GM18511 (cell line): ENCODE measurements around the gene TBCA.

Experiments used
- ATAC-seq: cut with Tn5 transposase; IDR thresholded peaks from one replicate; pipeline ENCODE4 v1.9.1; 2021; ENCODE audit warnings: mild to moderate bottlenecking, moderate library complexity; ENCODE audit not compliant: unreplicated experiment

TBCA gene, protein sequence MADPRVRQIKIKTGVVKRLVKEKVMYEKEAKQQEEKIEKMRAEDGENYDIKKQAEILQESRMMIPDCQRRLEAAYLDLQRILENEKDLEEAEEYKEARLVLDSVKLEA

DNA sequence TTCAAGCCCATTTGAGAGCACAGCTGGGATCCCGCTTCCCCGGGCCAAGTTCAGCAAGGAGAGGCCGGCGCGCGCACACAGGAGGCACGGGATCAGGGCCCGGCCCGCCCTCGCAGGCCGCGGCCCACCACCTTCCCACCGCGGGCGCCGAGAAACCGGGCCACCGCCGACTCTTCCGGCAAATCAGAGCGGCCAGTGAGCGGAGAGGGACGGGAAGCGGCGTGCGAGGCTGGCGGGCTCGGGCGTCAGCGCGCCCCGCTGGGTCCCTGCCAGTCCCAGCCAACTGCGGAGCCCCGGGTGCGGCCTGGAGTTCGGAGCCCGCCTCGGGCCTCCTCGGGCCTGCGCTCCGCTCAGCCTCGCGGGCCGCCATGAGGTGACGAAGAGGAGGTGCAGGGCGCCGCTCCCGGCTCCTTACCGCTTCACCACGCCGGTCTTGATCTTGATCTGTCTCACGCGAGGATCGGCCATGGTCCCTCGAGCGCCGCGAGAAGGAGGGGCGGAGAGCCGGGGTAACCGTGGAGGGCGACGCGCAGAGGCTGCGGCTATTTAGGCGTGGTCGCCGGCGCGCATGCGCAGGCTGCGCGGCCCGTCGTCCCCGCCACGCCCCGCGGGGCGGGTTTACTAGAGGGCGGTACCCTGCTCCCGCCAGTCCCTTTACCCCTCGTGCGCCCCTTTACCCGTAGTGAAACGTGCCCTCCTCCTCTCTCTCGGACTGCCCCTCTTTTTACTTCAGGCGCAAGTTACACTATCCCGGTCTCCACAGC lies at the start of gene TBCA:
TSS of gene TBCA (minus strand) at position 550 of the 764 bp plus-strand sequence. CDS start at position 468, 82 bp downstream.
- ATAC-seq: peak; percentile 89

DNA sequence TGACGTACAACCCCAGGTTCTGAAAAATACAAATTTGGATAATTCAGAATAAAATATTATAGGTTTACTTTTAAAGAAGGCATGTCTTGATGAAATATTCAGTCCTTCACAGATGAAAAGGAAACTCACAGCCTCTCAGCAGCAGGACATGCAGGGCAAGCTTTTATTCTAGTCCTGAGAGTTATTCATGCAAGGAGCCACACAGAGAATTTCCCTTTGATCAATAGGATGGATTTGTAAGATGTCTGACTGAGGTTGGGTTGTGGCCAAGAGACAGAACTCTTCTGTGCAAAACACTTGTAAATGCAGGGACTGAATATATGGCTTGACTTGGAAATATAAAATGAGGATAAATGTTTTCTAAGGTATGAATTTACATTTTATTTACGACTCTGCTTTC lies 48.8 kb upstream of the TBCA start:
- no peak for ATAC-seq

DNA sequence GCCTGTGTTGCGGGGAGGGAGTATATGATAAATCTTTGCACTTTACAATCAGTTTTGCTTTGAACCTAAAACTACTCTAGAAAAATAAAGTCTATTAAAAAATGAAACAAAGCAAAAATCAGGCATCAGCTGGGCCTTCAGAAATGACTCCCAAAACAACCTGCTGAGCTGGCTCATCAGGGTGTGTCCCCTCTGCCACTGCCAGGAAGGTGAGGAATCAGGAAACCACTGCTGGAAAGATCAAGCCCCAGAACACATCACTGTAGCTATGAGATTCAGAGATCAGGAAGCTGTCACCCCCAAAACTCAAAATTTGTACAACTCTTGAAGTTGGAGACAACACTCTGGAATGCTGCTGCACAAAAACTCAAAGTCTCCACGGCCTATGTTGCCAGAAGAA lies 40.5 kb upstream of the TBCA start:
- no peak for ATAC-seq

DNA sequence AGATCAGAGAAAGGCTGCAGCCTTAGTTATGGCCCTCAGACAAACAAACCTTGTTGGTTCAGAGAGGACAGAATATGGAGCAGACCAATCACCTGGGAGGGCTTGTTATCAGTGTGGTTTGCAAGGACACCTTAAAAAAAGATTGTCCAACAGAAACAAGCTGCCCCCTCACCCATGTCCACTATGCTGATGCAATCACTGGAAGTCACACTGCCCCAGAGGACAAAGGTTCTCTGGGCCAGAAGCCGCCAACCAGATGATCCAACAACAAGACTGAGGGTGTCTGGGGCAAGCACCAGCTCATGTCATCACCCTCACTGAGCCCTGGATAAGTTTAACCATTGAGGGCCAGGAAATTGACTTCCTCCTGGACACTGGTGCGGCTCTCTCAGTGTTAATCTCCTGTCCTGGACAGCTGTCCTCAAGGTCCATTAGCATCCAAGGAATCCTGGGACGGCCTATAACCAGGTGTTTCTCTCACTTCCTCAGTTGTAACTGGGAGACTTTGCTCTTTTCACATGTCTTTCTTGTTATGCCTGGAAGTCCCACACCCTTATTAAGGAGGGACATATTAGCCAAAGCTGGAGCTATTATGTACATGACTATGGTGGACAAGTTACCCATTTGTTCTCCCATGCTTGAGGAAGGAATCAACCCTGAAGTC lies 36.9 kb upstream of the TBCA start:
- no peak for ATAC-seq

DNA sequence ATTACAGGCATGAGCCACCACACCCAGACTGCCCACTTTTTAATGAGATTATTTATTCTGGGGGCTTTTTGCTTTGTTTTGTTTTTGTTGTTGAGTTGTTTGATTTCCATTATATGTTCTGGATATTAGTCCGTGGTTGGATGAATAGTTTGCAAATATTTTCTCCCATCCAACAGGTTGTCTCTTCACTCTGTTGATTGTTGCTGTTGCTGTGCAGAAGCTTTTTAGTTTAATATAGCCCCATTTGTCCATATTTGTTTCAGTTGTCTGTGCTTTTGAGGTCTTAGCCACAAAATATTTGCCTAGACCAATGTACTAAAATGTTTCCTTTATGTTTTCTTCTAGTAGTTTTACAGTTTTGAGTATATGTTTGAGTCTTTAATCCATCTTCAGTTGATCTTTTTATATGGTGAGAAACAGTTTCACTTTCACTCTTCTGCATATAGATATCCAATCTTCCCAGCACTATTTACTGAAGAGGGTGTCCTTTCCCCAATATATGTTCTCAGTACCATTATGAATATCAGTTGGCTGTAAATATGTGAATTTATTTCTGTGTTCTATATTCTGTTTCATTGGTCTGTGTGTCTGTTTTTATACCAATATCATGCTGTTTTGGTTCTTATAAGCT lies 30.2 kb upstream of the TBCA start:
- ATAC-seq: no peak

DNA sequence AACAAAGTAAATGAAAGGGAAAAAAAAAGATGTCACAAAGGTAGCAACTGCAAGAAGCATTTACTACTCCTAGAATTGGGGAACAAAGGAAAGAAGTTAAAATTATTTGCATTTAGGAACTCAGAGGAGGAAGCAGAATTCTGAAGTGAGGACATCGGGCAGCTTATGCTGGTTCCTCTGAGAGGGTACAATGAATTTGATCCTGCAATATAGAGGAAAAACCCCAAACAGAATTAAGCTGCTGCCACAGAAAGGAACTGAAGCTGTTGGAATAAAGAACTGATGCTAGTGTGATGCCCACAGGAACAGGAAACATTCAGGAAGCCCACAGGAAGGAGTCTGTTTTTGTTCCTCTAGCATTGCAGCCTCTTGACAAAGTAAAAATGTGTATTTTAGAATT lies 22.3 kb upstream of the TBCA start:
- ATAC-seq: no peak

DNA sequence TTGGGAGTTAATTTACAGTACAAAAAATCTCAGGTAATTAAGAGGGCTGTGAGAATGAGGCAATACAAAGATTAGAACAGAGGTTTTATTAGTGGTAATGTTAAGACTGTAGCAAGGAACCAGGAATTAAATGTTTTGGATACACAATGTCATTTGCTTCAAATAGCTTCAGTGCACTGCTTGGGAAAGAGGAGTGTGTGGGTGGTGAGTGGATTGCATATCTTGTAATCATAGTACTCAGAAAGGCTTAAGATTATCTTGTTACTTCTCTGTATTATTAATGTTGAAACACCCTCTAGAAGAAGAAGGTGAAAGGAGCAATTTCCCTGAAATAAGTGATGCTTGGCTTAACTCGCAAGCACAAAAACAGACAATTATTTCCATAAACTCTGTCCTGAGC lies 21.0 kb upstream of the TBCA start:
- ATAC-seq: no peak

DNA sequence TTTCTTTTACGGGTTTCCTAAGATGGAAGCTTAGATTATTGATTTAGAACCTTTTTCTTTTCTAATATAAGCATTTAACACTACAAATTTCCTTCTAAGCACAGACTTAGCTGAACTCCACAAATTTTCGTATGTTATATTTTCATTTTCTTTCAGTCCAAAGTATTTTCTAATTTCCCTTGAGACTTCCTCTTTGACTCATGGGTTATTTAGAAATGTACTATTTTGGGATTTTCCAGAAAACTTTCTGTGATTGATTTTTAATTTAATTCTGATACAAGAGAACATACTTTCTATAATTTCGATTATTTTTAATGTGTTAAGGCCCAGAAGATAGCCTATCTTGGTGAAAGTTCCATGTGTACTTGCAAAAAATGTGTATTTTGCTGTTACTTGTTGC lies 19.7 kb upstream of the TBCA start:
- no peak for ATAC-seq

DNA sequence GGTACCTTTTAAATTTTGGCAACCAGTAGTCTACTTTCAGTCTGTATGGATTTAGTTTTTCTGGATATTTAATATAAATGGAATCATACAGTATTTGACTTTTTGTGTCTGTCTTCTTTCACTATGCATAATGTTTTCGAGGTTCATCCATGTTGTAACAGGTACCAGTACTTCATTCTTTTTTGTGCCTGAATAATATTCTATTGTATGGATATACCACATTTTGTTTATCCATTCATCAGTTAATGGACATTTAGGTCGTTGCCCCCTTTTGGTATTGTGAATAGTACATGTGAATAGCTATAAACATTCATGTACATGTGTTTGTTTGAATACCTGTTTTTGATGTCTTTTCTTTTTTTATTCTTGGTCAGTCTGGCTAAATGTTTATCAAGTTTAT lies 19.1 kb upstream of the TBCA start:
- no peak for ATAC-seq

DNA sequence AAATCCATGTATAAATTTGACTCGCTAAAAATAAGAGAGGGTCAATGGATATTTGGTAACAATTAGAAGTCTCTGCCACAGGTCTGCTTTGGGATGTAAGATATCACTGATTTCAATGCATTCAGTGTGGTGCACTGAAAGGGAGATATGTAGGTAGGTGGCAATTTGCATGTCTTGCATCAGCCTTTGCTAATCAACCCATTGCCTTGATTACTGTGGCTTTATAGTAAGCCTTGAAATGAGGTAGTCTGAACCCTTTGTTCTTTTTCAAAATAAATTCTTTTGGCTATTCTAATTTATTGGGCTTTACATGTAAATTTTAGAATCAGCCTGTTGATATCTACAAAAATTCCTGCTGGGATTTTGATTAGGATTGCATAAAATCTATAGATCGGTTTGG lies 15.8 kb upstream of the TBCA start:
- ATAC-seq: no peak

DNA sequence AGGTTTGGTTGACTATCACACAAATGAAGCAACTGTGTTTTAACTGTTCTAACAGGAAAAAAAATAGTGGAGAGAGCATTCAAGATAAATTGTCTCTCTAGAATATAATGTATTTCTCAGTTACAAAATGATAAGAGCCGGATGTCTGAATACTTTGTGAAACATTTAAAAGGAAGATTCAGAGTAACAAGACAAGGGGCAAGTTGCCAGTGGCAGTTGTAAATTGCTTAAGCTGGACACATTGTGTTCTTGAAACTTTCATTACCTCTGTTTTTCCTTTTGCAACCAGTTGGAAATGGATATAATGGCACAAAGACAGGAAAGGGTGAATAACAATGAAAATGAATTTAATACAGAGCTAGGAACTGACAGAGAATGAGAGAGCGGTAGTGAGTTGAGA lies 15.2 kb upstream of the TBCA start:
- no peak for ATAC-seq

DNA sequence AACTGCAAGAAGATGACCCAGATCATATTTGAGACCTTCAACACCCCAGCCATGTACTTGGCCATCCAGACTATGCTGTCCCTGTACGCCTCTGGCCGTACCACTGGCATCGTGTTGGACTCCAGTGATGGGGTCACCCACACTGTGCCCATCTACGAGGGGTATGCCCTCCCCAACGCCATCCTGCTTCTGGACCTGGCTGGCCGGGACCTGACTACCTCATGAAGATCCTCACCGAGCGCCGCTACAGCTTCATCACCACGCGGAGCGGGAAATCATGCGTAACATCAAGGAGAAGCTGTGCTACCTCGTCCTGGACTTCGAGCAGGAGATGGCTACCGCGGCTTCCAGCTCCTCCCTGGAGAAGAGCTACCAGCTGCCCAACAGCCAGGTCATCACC lies 9.1 kb upstream of the TBCA start:
- ATAC-seq: no peak

DNA sequence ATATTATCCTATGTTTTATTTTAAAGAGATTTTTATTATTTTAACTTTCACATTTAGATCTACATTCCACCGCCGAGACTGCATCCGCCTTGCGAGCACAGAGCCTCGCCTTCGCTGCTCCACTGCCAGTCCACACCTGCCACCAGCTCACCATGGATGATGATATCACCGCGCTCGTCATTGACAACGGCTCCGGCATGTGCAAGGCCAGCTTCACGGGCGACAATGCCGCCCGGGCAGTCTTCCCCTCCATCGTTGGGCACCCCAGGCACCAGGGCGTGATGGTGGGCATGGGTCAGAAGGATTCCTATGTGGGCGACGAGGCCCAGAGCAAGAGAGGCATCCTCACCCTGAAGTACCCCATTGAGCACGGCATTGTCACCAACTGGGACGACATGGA lies 8.6 kb upstream of the TBCA start:
- no peak for ATAC-seq

DNA sequence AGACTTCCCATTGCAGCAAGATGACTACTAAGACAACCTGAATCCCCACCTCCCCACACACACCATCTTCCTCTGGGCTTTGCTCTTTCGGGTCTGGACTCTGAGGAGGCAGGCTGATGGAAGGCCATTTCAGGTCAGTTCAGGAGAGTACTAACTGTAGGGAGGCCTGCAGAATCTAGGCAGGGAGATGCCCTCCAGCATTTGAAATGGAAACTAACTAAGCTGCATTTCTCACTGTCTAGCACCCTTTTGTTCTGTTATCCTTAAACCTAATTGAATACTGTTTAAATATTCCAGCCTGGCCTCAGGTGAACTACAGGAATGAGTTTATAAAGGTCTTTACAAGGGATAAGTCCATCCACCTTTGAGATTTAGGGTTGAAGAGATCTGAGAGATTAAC lies 4.9 kb upstream of the TBCA start:
- ATAC-seq: no peak

DNA sequence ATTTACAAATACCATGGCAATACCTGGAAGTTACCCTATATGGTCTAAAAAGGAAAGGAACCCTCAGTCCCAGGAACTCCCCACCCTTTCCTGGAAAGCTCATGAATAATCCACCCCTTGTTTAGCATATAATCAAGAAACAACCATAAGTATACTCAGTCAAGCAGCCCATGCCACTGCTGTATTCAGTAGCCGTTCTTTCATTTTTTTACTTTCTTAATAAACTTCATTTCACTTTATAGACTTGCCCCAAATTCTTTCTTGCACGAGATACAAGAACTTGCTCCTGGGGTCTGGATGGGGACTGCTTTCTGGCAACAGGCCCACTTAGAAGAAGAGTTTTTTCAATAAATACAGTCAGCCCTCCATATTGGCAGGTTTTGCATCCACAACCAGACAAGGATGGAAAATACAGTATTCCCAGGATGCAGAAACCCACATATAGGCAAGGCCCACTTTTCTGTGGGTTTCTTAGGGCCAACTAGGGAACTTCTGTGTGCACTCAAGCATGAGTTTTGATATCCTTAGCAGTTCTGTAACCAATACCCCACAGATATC lies 2.8 kb upstream of the TBCA start:
- ATAC-seq: no peak

DNA sequence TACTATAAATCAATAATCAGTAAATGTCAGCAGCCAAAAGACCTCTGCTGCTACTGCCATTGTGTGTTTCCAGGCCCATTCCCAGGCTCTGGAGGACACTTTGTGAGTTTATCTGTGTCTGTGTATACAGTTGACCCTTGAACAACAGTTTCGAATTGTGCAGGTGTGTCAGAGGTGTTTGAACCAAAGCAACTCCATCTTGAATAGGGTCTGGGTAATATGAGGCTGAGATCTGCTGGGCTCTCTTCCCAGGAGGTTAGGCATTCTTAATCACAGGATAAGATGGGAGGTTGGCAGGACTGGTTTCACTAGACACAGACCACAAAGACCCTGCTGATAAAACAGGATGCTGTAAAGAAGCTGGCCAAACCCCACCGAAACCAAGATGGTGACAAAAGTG lies 2.3 kb upstream of the TBCA start:
- ATAC-seq: no peak

DNA sequence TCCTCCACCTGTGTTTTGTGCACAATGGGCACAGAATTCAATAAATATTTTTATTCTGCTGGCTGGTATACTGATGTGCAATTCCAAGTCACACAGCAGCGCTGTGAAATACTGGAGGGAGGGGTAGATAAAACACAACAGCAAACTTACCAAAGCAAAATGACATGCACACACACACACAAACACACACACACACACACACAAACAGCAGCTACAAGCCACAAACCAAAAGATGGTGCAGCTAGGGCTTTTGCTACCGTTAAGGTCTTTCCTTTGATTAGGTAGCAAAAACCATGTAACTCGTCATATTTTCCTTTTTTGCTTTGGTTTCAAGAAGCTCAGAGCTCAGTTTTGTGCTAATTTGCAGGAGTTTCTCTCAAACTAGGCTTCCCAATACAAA lies 1.8 kb upstream of the TBCA start:
- no peak for ATAC-seq

DNA sequence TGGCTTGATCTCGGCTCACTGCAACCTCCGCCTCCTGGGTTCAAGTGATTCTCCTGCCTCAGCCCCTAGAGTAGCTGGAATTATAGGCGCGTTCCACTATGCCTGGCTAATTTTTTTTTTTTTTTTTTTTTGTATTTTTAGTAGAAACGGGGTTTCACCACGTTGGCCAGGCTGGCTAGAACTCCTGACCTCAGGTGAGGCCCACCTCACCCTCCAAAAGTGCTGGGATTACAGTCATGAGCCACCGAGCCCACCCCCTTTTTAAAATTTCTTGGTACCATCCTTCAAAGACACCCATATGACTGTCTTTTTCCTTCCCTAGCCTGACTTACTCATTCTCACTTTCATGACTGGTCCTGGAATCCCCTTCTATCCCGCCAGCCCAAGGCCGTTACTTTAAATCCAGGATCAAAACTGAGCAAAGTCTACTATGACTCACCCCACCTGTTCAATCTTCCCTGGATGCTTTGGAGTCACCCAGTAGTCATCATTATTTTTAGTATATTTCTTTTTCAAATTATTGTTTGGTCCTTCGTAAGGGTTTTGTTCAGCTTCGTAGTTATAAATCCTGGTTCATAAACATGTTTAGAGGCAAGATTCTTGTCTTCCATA lies 1.2 kb upstream of the TBCA start:
- no peak for ATAC-seq

DNA sequence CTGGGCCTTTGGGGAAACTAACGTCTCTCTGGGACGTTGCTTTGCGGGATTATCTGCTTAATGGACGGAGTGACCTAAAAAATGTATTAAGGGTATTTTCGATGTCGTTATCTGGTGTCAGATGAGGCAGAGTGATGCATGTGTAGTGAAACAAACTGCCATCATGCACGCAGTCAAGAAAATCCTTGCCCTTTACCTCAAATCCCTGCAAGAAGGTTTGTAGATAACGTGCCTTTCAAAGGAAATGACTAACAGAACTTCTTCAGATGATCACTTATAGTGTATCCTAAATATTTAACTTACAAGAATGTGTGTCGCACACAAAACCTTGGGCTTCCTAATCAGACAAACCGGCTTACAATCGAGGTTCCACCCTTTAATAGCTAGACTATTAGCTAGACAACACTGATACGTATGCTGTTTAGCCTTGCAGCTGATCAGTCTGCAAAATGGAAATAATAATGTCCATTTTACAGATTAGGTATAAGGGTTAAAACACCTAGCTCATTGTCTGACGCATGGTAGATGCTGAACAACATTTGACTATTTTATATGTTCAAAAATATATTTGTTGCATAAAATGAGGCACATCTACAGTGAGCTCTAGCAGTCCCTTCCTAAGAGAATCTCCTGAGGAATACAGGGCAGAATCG lies 541 bp upstream of the TBCA start:
- peak; percentile 8 for ATAC-seq

DNA sequence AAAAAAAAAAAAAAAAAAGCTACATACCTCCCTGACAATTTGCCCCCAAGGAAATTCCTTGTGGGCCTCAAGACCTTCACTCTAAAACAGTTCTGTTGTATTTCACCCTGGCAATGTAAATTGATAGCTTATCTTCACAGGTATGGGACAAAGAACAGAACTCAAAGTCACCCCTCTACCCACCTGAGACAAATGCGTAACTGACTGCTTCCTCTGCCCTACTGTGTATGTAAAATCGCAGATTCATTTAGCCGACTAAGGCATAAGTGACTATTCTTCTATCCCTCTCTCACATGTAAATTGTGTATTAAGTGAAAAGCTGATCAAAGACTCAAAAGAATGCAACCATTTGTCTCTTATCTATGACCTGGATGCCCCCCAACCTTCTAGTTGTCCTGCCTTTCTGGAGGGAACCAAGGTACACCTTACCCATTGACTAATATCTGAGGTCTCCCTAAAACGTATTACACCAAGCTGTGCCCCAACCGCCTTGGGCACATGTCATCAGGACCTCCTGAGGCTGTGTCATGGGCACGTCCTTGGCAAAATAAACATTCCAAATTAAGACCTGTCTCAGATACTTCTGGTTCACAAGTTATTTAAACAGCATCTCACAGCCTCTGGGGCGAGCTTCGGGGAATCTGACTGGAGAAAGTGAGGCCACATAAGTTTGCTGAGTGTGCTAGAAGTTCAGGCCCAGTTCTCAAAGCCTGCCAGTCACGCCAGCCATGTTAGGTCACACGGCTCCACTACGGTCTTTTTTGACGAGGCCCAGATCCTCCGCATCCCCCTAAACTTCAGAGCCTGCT lies 954 bp downstream of the TBCA start:
- peak; percentile 28 for ATAC-seq
